ENCODE results near the gene SETD5.

Gene SETD5

DNA sequence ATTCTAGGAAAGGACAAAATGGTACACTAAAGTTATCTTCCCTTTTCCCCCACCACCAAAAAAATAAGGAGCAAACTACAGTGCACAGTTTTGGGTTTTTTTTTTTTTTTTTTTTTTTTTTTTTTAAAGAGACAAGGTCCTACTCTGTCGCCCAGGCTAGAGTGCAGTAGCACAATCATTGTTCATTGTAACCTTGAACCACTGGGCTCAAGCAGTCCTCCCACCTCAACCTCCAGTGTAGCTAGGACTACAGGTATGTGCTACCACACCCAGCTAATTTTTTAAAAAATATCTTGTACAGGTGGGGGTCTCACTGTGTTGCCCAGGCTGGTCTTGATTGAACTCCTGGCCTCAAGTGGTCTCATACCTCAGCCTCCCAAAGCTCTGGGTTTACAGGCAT is 14.9 kb downstream of the SETD5 start:
- DNase-seq = no peak

DNA sequence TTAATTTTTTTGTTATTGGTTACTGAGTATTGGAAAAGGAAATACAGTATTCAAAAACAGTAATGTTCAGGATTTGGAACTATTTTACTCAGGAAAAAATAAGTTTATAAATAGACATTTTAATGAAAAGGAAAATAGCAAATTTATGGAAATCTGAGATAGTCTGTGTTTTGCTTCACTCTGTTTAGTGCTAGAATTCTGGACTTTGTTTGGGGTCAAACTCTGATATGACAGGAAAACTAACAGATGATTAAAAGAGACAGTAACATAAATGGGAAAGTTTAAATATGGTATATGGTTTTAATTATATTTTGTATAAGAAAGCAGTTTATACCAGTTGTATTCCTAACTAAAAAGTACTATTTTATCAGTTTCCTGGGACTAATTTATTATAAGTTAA is 17.4 kb downstream of the SETD5 start:
- no peak for DNase-seq

DNA sequence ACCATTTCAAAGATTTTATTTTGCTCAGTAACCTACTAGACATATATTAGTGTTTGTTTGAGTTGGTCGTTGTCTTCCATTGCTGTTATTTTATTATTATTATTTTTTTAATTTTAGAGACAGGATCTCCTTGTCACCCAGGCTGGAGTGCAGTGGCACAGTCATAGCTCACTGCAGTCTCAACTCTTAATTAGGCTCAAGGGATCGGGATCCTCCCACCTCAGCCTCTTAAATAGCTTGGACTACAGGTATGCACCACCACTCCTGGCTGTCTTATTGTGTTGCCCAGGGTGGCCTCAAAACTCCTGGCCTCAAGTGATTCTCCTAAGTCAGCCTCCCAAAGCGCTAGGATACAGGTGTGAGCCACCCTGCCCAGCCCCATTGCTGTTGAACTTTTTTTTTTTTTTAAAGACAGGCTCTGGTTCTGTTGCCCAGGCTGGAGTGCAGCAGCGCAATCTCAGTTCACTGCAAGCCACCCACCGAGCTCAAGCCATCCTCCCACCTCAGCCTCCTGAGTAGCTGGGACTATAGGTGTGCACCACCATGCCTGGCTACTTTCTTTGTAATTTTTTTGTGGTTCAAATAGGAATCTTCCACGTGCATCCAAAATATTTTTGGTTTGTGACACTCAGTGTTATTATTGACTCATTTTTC is 18.2 kb downstream of the SETD5 start:
- no peak for DNase-seq

DNA sequence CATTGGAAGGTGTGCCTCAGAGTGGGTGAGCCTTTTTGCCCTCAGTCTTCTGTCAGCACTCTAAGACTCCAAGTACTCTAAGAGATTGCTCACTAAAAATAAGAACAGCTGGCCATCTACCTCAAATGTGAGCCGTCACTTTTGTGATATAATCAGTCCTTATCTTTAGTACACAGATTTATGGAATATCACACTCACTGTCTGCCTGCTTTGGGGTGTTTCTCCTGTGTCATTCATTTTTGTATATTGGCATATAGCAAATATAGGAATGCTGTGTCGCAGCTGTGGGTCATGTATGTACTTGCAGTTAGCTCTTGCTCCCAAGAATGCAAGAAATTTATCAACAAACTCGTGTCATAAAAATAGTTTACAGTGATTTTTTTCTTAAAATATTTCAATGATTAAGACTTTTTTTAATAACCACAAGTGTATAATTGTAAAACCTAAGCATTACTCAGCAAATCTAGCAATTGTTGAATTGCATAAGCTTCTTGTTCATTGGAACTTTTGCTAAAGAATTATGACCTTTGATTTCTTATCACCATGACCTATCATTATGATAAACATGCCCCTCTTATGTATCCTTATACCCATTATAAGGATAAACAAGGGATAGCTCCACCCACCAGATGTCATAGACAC is 18.8 kb downstream of the SETD5 start:
- DNase-seq = no peak

DNA sequence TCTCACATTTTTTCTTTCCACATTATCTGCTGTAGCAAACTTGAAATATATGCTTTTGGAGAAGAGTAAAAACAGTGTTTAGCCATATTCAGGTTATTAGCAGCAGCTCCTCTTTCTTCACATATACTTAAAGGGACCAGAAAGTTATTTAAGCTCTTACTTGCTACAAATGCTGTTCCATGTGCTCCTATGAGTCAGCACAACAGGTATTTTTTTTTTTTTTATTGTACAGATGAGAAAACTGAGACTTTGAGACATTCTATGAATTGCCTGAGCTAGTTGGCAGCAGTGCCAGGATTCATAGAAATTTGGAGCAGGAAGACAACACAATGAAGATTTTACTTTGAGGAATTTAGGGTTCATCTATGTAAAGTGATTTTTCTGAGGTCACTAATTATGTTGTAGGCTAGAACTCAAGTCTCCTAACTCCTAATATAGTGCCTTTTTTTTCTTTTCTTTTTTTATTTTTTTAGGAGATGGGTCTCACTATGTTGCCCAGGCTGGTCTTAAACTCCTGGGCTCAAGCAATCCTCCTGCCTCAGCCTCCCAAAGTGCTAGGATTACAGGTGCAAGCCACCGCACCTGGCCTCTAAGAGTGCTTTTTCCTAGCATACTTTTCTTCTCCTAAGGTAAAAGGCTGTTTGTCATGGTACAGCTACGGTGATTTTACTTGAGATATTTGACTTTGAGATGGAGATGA is 23.6 kb downstream of the SETD5 start:
- no peak for DNase-seq

DNA sequence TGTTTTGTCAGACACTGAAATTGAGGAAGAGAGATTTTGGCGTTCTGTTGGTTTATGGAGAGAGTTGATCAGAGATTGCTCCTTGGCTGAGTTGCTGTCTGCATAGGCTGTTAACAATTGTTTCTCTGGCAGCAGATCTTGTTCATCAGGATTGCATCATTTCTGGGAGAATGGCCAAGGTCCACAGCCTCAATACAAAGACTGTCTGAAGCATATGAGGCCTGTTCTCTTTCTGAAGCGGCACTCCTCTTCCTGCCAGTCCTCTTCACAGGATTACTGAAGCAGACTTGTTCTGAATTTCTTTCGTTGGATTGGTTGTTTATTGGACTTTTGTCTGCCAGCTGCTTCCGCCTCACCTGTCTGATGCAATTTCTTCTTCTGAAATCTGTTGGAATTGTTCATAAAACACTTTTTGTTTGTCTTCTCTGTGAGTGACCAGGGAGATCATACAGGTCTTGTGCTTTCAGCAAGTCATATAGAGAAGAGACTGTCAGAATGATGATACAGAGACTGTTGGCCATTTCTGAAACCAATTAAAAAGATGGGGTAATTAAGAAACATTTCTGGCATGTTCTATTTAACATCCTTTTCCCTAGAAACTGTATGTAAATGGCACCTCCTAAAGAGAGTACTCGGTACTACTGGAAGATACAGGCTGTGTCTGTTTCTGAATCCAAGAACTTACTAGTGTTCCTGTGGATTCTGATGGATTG is 25.5 kb downstream of the SETD5 start:
- DNase-seq = no peak

DNA sequence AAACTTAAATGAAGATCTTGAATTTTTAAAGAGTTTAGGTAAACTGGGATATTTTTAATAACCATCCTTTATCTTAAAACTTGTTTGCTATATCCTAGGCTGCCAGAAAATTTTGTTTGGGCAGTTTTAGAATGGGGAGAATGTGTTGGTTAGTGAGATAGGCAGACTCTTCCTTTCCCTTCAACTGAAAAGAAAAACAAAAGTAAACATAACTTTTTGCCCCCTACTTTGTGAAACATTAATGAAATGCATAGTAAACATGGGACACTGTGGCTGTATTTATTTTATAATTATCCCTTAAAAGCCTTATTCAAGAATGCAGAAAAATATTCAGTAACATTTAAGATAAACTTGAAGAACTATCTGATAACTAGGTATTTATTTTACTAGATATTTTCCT is 31.0 kb downstream of the SETD5 start:
- no peak for DNase-seq

DNA sequence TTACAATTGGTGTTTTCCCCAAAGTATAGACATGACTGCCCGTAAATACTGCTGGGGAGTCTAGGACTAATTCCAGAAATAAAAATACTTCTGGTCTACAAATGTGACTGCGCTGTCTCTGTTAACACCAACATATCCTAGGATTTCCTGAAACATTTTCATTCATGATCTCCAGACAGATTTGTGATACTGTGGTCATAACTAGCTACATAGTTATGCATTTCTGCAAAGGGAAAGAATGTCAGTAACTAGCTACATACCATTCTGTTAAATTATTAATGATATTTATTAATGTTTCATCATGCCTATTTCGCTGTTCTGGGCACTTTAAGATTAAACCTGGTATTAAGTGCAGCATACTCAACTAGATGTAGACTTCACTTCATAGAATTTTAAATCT is 33.3 kb downstream of the SETD5 start:
- no peak for DNase-seq

DNA sequence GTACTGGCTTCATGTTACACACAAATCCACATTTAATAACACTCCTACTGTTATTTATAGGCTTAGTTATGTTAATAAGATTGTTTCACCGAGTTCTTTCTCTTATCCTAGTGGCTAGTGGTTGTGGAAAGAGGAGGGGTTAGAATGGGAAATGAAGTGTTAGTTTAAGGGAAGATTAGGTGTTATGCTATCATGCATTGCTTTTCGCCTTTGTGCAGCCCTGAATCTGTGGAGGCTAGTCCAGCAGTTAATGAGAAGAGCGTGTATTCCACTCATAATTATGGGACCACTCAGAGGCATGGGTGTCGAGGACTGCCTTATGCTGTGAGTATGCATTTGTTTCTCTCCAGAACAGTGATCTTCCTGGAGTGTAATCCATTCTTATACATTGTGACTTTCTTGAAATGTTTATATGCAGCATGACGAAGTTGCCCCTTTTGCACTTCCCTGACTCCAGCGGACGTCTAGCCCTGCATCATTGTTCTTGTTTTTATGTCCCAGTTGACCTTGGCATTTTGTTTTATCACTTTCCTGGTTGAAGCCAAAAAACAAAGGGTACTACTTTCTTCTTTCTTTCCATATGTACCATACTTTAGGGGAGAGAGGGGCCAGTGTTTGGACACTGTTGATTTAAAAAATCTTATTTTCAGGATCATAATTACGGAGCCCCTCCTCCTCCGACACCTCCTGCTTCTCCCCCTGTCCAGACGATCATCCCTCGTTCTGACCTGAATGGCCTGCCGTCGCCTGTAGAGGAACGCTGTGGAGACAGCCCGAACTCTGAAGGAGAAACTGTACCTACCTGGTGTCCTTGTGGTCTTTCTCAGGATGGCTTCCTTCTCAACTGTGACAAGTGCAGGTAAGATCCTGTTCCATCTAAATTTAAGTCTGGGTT is 36.5 kb downstream of the SETD5 start:
- DNase-seq = no peak

DNA sequence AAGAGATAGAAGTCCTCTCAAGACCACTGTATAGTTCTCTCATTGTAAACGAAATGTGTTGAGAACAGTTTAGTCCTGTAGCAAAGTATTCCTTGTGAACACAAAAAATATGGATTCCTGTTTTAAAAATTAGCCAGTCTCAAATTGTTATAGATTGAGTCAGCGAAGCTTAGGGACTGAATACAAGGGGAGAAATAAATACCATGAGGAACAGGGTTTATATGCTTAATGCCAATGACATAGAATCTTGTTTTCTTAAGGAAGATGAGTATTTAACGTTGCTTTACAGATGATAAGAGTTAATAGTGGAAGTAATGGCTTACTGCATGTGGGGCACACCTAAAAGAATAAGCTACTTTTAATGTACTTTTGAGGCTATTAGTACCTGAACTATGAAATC is 37.9 kb downstream of the SETD5 start:
- DNase-seq = no peak

DNA sequence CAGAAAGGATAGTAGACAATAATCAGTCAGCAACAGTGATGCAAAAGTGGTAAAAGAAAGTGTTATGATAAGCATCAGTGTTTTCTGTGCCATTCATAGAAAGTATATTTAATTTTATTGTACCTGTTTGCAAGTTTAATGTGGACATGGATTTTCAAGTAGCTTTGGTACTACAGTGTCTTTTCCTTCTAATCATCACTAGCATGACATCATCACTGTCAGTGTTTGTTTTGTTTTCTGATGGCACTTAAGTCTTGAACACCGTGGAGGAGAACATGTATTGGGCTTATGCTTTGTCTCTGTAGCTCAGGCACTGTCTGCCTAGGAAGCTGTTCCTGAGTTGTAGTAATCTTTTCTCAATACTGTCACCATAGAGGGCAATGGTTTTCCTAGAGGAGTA is 41.9 kb downstream of the SETD5 start:
- no peak for DNase-seq

DNA sequence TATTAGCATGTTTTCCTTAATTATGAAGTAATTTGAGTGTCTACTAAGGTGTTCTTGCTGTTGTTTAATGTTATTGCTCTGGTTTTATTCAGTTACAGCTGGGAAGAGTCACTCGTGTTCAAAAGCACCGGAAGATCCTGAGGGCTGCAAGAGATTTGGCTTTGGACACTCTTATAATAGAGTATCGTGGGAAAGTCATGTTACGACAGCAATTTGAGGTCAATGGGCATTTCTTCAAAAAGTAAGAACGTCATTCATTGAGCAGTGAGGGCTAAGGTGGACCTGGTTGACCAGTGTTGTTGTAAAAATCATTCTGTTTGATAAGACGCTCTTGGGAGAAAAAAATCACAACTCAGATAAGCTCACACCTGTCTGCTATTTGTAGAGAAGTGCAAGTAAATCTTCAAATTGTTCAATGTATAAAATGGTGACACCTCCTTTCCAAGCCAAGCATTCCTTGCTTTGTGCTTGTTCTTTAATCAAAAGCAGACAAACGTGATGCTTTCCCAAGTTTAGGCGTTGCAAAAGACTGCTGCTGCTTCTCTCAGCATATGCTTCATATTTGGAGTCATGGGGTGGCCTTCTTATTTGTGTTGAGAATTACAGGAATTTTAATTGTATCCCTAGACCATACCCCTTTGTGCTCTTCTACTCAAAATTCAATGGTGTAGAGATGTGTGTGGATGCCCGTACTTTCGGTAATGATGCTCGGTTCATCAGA is 44.2 kb downstream of the SETD5 start:
- no peak for DNase-seq

DNA sequence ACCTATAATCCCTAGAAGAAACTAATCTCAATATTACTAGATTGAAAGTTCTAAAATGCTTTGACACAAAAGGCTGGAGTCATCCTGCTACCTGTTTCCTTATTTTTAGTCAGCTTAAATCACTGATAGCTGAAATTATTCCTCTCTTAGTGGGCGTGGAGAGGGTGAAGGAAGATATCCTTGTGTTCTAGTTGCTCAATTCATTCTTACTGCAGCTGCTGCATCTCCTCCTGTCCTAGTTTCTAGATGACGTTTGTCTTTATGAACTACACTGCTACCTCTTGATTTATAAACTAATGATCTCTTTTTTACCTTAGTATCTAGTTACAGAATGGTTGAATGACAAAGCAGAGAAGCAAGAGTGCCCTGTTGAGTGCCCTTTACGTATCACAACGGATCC is 50.7 kb downstream of the SETD5 start:
- no peak for DNase-seq

DNA sequence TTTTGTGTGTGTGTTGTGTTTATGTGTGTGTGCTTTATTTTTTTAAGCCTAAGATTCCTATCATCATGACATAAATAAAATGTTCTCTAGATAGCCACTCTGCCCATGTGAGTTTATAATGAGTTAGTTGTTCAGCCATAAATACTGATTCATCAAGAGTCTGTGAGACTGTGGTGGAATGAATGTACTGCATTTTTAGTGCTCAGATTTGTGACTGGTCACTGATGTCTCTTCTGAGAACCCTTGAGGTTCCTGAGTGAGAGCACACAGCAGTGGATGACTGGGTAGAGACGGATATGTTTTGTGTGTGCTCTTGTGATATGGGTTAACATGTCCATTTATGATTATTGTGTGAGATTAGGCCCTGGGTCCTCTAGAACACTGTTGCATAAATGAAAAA is 51.2 kb downstream of the SETD5 start:
- no peak for DNase-seq

DNA sequence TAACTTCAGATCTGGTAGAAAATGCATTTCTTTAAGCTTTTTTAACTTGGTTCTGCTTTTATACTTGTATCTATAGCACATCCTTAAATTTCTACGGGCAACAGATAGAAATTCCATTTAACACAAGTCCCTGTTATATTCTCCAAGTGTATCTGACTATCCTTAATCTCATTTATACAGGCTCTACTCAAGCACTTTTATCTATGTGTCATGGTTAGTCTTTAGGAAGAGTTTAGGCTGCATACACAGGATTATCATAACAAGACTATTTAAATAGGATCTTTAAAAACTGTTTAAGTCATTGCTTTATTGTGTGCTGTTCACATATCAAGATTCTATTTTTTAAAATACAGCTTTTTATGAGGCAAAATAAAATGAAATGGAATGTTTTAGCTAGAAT is 52.7 kb downstream of the SETD5 start:
- no peak for DNase-seq

DNA sequence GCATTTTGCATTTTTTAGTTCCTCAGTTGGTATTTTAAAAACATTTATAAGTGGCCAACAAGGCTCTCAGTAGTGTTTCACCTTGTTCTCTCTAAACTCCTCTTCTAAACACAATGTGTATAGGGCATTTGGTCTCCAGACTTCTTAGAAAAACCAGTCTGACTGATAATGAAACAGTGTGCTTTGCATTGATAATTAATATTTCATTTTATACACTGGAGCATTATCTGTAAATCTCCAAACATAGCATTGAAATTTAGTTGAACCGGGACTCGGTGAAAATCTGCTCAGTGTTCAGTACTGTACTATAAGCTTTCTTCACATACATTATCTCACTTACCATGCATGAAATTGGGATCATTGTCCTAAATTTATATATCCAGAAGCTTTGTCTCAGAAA is 53.6 kb downstream of the SETD5 start:
- no peak for DNase-seq

DNA sequence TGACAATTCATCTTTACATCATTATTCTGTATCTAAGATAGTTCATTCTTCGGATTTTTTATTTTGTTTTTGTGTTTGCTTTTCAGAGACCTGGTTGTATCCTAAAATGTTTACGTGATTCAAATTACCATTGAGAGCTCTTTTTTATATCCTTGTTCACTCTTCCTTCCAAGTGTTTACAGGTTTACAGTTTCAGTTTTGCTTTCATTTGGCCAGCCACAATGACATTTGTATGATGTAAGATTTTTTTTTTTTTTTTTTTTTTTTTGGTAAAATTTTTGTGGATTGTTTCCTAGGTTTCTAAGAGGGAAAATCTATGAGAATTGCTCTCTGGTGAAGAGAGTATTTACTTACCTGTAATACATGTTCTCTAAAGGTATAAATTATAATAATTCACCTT is 55.0 kb downstream of the SETD5 start:
- no peak for DNase-seq

DNA sequence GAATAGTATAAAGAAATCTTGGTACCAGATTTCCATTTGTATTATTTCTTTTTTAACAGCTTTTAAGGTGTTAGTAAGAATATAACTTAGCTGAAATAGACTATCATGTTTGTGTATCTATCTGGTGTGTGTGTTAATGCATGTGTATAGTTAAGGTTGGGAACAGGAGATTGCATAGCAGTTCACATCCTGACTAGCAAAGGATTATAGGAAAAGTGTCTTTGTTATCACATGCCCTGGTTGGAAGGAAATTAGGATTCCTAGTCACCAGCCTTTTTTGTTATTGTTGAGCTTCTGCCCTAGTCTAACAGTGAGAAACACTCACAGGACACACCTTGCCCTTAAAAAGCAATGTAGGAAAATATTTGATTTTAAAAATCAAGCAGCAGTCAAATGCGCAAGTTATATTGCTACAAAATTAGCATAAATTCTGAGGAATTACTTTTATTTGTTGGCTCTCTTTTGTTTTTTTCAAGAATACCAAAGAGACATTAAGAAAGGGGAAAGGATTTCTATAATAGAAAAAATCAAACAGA is 58.2 kb downstream of the SETD5 start:
- no peak for DNase-seq

DNA sequence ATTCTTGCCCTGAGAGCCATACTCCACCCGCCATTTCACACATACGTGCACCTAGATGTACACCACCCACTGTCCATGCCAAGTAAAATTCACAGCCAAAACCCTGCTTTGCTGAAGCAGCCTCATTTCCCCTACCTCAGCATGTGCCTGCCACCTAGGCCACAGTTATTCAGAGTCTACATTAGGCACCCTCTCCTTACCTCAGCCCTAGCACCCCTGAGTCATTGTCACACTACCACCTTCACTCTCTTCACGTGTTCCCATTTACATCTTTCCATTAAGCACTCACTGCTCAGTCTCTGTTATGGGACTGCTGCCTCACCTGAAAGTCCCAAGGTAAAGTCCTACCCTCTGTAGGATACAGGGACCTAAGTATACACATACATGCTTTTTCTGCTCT is 70.0 kb downstream of the SETD5 start:
- DNase-seq = no peak

DNA sequence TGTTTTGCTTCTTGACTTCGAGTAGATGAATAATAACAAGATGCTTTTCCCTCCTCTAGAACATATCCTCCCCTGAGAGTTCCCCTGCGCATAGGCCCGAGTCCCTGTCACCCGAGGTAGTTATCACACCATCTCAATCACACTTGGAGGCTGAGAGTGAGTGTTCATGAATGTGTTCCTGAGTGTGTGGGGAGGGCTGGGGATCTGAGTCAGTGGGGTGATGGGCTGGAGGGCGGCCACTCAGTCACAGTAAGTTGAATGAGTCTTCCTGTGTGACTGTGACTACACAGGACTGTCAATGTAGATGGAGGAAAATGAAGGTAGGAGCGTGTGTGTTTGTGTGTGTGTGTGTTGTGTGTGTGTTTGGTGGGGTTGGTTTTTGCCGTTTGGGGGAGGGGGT is 71.0 kb downstream of the SETD5 start:
- DNase-seq = no peak

DNA sequence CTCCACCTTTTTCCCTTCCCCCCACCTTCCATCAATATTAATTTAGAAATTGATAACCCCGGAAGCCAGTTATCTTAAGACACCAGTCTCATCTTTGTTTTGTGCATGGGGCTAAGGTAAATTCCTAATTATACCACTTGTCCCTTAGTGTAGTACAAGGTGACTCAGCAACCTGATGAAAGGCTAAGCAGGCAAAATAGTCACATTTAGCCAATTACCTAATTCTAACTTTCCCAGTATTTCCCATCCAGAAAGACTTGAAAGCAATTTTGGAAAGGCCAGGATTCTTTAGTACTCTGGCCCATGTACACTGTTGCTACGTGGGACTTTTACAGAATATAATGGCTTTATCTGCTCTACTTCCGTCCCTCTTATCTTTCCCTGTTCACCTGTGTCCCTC is 72.6 kb downstream of the SETD5 start:
- no peak for DNase-seq

DNA sequence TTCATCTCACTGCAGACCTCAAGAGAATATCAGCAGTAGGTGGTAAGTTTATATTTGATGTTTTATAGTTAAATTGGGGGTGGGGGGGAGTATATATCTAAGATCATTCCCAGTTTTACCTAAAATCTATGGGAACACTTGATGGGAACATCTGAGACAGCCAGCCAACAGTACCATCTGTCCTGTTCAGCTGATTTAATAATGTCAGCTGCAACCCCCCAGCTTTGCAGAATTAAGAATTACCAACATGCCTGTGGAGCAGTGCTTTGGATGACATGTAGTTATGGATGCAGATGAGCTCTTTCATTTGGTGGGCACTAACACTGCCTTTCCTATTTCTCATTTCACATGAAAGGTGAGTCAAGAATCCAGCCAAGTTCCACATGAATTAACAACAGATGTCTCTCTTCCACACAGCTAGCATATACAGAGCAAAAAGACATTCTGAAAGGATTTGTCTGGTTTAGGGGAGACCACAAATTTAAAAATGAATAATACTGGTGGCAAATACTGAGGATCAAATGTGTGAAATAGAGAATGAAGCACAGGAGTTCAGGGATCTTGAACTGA is 76.2 kb downstream of the SETD5 start:
- DNase-seq = no peak

Measured in CD4-positive, alpha-beta T cell treated with Interleukin-15 for 1 hour (primary cell).